H1 (cell line): Measurements from ENCODE around the gene CAMK2D. TPM values are rescaled to one million over a fixed set of nuclear protein-coding genes. Genes with fewer than 3 reads are reported as not detected.

ENCODE experiments used
- CTCF ChIA-PET: fragments of 300-600 bp; sonication (Branson Sonifier 250); formaldehyde crosslinking; loops from one replicate; lab custom pipeline; 2021; ENCODE audit not compliant: partially characterized antibody; lab: Charles Lee
- POLR2A ChIA-PET: fragments of 300-600 bp; sonication (Branson Sonifier 250); formaldehyde crosslinking; loops from one replicate; lab custom pipeline; 2021; ENCODE audit warnings: inconsistent platforms; ENCODE audit not compliant: partially characterized antibody; lab: Charles Lee
- DNase-seq, 2 experiments: peaks; one replicate each; pipeline versions ENCODE4 v3.0.0 to v3.0.0-alpha.2; 2010 to 2022; ENCODE audit warnings: low spot score in 2 of 2, low read depth in 1 of 2, mixed read lengths in 1 of 2
- FAIRE-seq: peaks from 2 replicates; lab custom pipeline; 2011; peaks lifted over from hg19 to GRCh38; lab: Jason Lieb, UNC
- H2AFZ ChIP-seq: 2 replicates; pipeline ENCODE4 v1.8.1; 2012; ENCODE audit warnings: low read length, inconsistent platforms
- H2AK5ac ChIP-seq: 2 replicates; pipeline ENCODE4 v1.6.1; 2013; ENCODE audit warnings: low read depth, low read length
- H2BK120ac ChIP-seq: replicated peaks from 2 replicates; pipeline ENCODE3; 2013; ENCODE audit warnings: low read depth, low read length, inconsistent platforms
- H2BK12ac ChIP-seq: 2 replicates; pipeline ENCODE4 v1.6.1; 2013; ENCODE audit warnings: low read depth, low read length
- H2BK15ac ChIP-seq: 2 replicates; pipeline ENCODE4 v1.6.1; 2013; ENCODE audit warnings: low read length
- H2BK20ac ChIP-seq: 2 replicates; pipeline ENCODE4 v1.6.1; 2013; ENCODE audit warnings: low read length
- H2BK5ac ChIP-seq: 2 replicates; pipeline ENCODE4 v1.6.1; 2013; ENCODE audit warnings: low read depth, low read length
- H3K14ac ChIP-seq: 2 replicates; pipeline ENCODE4 v1.6.1; 2013; ENCODE audit warnings: inconsistent platforms; ENCODE audit not compliant: insufficient read length
- H3K18ac ChIP-seq: 2 replicates; pipeline ENCODE4 v1.6.1; 2013; ENCODE audit warnings: low read length; ENCODE audit errors: extremely low read depth
- H3K23ac ChIP-seq: 2 replicates; pipeline ENCODE4 v1.6.1; 2013; ENCODE audit warnings: inconsistent platforms; ENCODE audit not compliant: insufficient read length
- H3K23me2 ChIP-seq: 2 replicates; pipeline ENCODE4 v1.6.1; 2013; ENCODE audit warnings: low read depth, low read length
- H3K27ac ChIP-seq: 2 replicates; pipeline ENCODE4 v1.6.1; 2011; ENCODE audit warnings: low read depth, low read length, inconsistent platforms
- H3K27me3 ChIP-seq, 4 experiments: replicated peaks in 1 of 4; 1 replicate in 1 of 4; 2 replicates in 3 of 4; pipeline versions ENCODE4 v1.6.1 to v1.8.1; 2011 to 2013; ENCODE audit warnings: low read length in 3 of 4, mild to moderate bottlenecking in 3 of 4, inconsistent platforms in 2 of 4, mixed read lengths in 2 of 4, moderate library complexity in 1 of 4; ENCODE audit not compliant: control insufficient read depth in 3 of 4, insufficient read depth in 3 of 4; ENCODE audit errors: extremely low read depth in 1 of 4
- H3K36me3 ChIP-seq, 4 experiments: 2 replicates each; pipeline versions ENCODE4 v1.6.1 to v1.8.1; 2011 to 2013; ENCODE audit warnings: mild to moderate bottlenecking in 4 of 4, low read length in 3 of 4, moderate library complexity in 2 of 4, control low read depth in 1 of 4, inconsistent platforms in 1 of 4; ENCODE audit not compliant: insufficient read depth in 4 of 4, control insufficient read depth in 2 of 4
- H3K4ac ChIP-seq: replicated peaks from 2 replicates; pipeline ENCODE3; 2013; ENCODE audit warnings: low read length, low read depth, mixed read lengths, inconsistent platforms; ENCODE audit not compliant: insufficient read length
- H3K4me1 ChIP-seq, 4 experiments: replicated peaks in 1 of 4; 1 replicate in 1 of 4; 2 replicates in 3 of 4; pipeline versions ENCODE4 v1.6.1 to v1.8.1; 2011 to 2013; ENCODE audit warnings: low read length in 3 of 4, inconsistent platforms in 2 of 4, mixed read lengths in 1 of 4; ENCODE audit not compliant: insufficient read depth in 4 of 4, control insufficient read depth in 3 of 4
- H3K4me2 ChIP-seq, 2 experiments: 2 replicates each; pipeline versions ENCODE4 v1.6.1 to v1.8.1; 2011 to 2013; ENCODE audit warnings: low read depth in 2 of 2, low read length in 2 of 2, control low read depth in 1 of 2, inconsistent platforms in 1 of 2, mild to moderate bottlenecking in 1 of 2; ENCODE audit not compliant: insufficient read depth in 1 of 2
- H3K4me3 ChIP-seq, 4 experiments: fragments of 200-600, 300-600 bp in 1 of 4; sonication (generic), shearing (Covaris generic), sonication (Bioruptor Twin) in 1 of 4; 2 replicates each; pipeline versions ENCODE4 v1.5.1 to v1.8.1; 2011 to 2016; ENCODE audit warnings: low read length in 4 of 4, low read depth in 3 of 4, control low read depth in 2 of 4, inconsistent platforms in 2 of 4, mild to moderate bottlenecking in 2 of 4, mixed read lengths in 1 of 4, moderate library complexity in 1 of 4; ENCODE audit not compliant: insufficient read depth in 2 of 4; ENCODE audit errors: extremely low read depth in 1 of 4
- H3K56ac ChIP-seq: replicated peaks from 2 replicates; pipeline ENCODE3; 2013; ENCODE audit warnings: low read depth, mild to moderate bottlenecking, mixed read lengths, low read length, inconsistent platforms; ENCODE audit not compliant: insufficient read length
- H3K79me1 ChIP-seq: 2 replicates; pipeline ENCODE4 v1.6.1; 2013; ENCODE audit warnings: low read depth, low read length, control low read depth
- H3K79me2 ChIP-seq, 2 experiments: 2 replicates each; pipeline versions ENCODE4 v1.6.1 to v1.8.1; 2012 to 2013; ENCODE audit warnings: low read length in 2 of 2, mild to moderate bottlenecking in 2 of 2, inconsistent platforms in 1 of 2; ENCODE audit not compliant: insufficient read depth in 2 of 2, control insufficient read depth in 1 of 2
- H3K9ac ChIP-seq, 4 experiments: replicated peaks in 1 of 4; 1 replicate in 1 of 4; 2 replicates in 3 of 4; pipeline versions ENCODE4 v1.6.1 to v1.8.1; 2011 to 2013; ENCODE audit warnings: low read depth in 3 of 4, low read length in 3 of 4, control low read depth in 2 of 4, mild to moderate bottlenecking in 2 of 4, moderate library complexity in 2 of 4, inconsistent platforms in 1 of 4; ENCODE audit errors: extremely low read depth in 1 of 4
- H3K9me3 ChIP-seq, 2 experiments: 2 replicates each; pipeline versions ENCODE4 v1.6.1 to v1.8.1; 2012 to 2013; ENCODE audit warnings: mild to moderate bottlenecking in 2 of 2, moderate library complexity in 2 of 2, control low read depth in 1 of 2, inconsistent platforms in 1 of 2, low read depth in 1 of 2, low read length in 1 of 2, mixed read lengths in 1 of 2; ENCODE audit not compliant: insufficient read depth in 2 of 2
- H4K20me1 ChIP-seq, 2 experiments: replicated peaks in 1 of 2; 2 replicates each; pipeline versions ENCODE3 to v1.8.1; 2011 to 2013; ENCODE audit warnings: inconsistent platforms in 2 of 2, low read length in 2 of 2, mild to moderate bottlenecking in 1 of 2; ENCODE audit not compliant: insufficient read depth in 2 of 2, control insufficient read depth in 1 of 2
- H4K5ac ChIP-seq: 2 replicates; pipeline ENCODE4 v1.6.1; 2013; ENCODE audit warnings: low read length, low read depth, mixed read lengths, inconsistent platforms; ENCODE audit not compliant: insufficient read length
- H4K8ac ChIP-seq: 2 replicates; pipeline ENCODE4 v1.8.0; 2013; ENCODE audit warnings: mild to moderate bottlenecking, moderate library complexity, low read length, inconsistent platforms; ENCODE audit not compliant: insufficient read depth; ENCODE audit errors: extremely low read depth
- H4K91ac ChIP-seq: replicated peaks from 2 replicates; pipeline ENCODE3; 2013; ENCODE audit warnings: low read length, mixed read lengths, inconsistent platforms; ENCODE audit not compliant: insufficient read length
- ATF2 ChIP-seq: IDR thresholded peaks from 2 replicates; pipeline ENCODE4 v1.6.1; 2012; ENCODE audit warnings: low read length, inconsistent platforms
- CEBPB ChIP-seq: IDR thresholded peaks from 2 replicates; pipeline ENCODE4 v1.6.1; 2012; ENCODE audit warnings: low read depth, low read length
- EGR1 ChIP-seq: IDR thresholded peaks from 2 replicates; pipeline ENCODE4 v1.6.1; 2011; ENCODE audit warnings: low read depth, low read length, borderline replicate concordance
- RNF2 ChIP-seq: fragments of 200-900, 300-1000 bp; sonication (generic); IDR thresholded peaks from 2 replicates; pipeline ENCODE4 v1.7.1; 2016; ENCODE audit warnings: borderline replicate concordance, low read depth, mild to moderate bottlenecking, antibody characterized with exemption, low read length; ENCODE audit not compliant: poor library complexity, severe bottlenecking; ENCODE audit errors: missing control alignments
- SP2 ChIP-seq: IDR thresholded peaks from 2 replicates; pipeline ENCODE4 v1.6.1; 2012; ENCODE audit warnings: mild to moderate bottlenecking, low read length, inconsistent platforms
- USF2 ChIP-seq: IDR thresholded peaks from 2 replicates; pipeline ENCODE4 v1.6.1; 2011; ENCODE audit warnings: low read length, improper control_type of control experiment
- WGBS, 2 experiments: shearing (Covaris generic) in 1 of 2; methylation state at CpG; one replicate each; pipeline versions ENCODE4 v1.1.6 to v1.1.7; 2013 to 2015; ENCODE audit warnings: low lambda C conversion rate in 2 of 2, mixed read lengths in 2 of 2, inconsistent platforms in 1 of 2, low coverage in 1 of 2, missing lambda C conversion rate in 1 of 2; ENCODE audit not compliant: insufficient replicate concordance in 2 of 2, insufficient coverage in 1 of 2, insufficient read length in 1 of 2; ENCODE audit errors: extremely low coverage in 1 of 2, missing lambda C conversion rate in 1 of 2; 5-methylcytosine and 5-hydroxymethylcytosine counted together
- polyA plus RNA-seq, 7 experiments: library from polyadenylated mRNA; depleted of rRNA in 3 of 7; stranded (reverse) in 5 of 7; unstranded in 2 of 7; fragments of >200 nt in 5 of 7; fragments of 200-250 nt in 2 of 7; gene quantifications; 1 replicate in 5 of 7; 2 replicates in 1 of 7; 4 replicates in 1 of 7; pipeline versions ENCODE4 v1.2.1 to v1.2.3, GENCODE V29; 2011 to 2013; ENCODE audit warnings: missing spikeins in 2 of 7, mixed read lengths in 2 of 7
- total RNA-seq: library from RNA; stranded (reverse); fragmentation: NEBNext Ultra II Directional; extraction: Animal tissue kit (Norgen Biotek cat#: 25700); gene quantifications from 2 replicates; pipeline ENCODE4 v1.2.1, GENCODE V29; 2021
- TF ChIP-seq, protein P1 (sequence below): IDR thresholded peaks from 2 replicates; pipeline ENCODE4 v1.6.1; 2012; ENCODE audit warnings: inconsistent platforms

CAMK2D gene
- total and polyA plus RNA-seq, 2 of the 8 experiments (the other 6 are each of a cell fraction or from before 2014, with no cell fraction given) = 3.2 to 7.0 TPM

GRCh38 chr4:113776016-113776415 lies 14.5 kb upstream of the CAMK2D start:
- H3K4me2 ChIP-seq = no peak overlapping the region
- WGBS, 2 experiments = 90% methylated on average over 4 of the region's 4 CpGs; no CpG with 5 or more reads in 1 of the 2 experiments
- H3K4ac ChIP-seq = no peak overlapping the region
- H3K4me3 ChIP-seq = no peak overlapping the region
- H3K4me1 ChIP-seq = no peaks in the 10 kb centered on the region
- H2AFZ ChIP-seq = no peak overlapping the region
- no peaks in the 10 kb centered on the region for H3K79me1 ChIP-seq
- H3K23ac ChIP-seq = no peak overlapping the region
- no peak overlapping the region for H4K8ac ChIP-seq
- H3K23me2 ChIP-seq = no peaks in the 10 kb centered on the region
- no peak overlapping the region for H2AK5ac ChIP-seq
- H4K5ac ChIP-seq = no peak overlapping the region
- no peak overlapping the region for H2BK12ac ChIP-seq
- peaks cover 0 to 4% (median 0%) of the 10 kb centered on the region in 4 experiments; a peak in 1 of 8 replicates for H3K36me3 ChIP-seq
- H3K56ac ChIP-seq = no peak overlapping the region
- H2BK20ac ChIP-seq = no peak overlapping the region
- POLR2A ChIA-PET = no interaction called here
- H4K91ac ChIP-seq = no peak overlapping the region
- H3K14ac ChIP-seq = no peak overlapping the region
- H3K9me3 ChIP-seq = peaks cover 0 to 8% of the 10 kb centered on the region in 2 experiments; a peak in 2 of 4 replicates
- H2BK5ac ChIP-seq = no peak overlapping the region
- FAIRE-seq = no peak
- no peak overlapping the region for H2BK120ac ChIP-seq
- H3K27ac ChIP-seq = no peak overlapping the region
- TF ChIP-seq CEBPB = no peak
- TF ChIP-seq SP2 = no peak
- TF ChIP-seq ATF2 = no peak
- TF ChIP-seq EGR1 = no peak
- TF ChIP-seq, protein P1, sequence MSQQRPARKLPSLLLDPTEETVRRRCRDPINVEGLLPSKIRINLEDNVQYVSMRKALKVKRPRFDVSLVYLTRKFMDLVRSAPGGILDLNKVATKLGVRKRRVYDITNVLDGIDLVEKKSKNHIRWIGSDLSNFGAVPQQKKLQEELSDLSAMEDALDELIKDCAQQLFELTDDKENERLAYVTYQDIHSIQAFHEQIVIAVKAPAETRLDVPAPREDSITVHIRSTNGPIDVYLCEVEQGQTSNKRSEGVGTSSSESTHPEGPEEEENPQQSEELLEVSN = no peak
- no peak for TF ChIP-seq RNF2
- no peak for TF ChIP-seq USF2
- H3K18ac ChIP-seq = no peak overlapping the region
- no peaks in the 10 kb centered on the region for H3K27me3 ChIP-seq
- H3K9ac ChIP-seq = no peak overlapping the region
- H2BK15ac ChIP-seq = no peak overlapping the region
- H4K20me1 ChIP-seq = no peaks in the 10 kb centered on the region
- DNase-seq = no peak
- CTCF ChIA-PET = interaction anchor here (0.6 to 1.4 kb wide), 3 partner anchors 8 to 204 kb away, joined by 3 read pairs; no protein-coding TSS in a partner anchor
- H3K79me2 ChIP-seq = no peaks in the 10 kb centered on the region
